Endometrial microvascular endothelial cells (primary cell): Measurements from ENCODE around the gene DDX10. TPM values are rescaled to one million over a fixed set of nuclear protein-coding genes. Genes with fewer than 3 reads are reported as not detected.

Source experiments
- in situ Hi-C: cut with HindIII; loops from 2 replicates; pipeline ENCODE4 v1.10.0; 2017; ENCODE audit warnings: low sequenced_read_pairs, low pct_unique_long_range_greater_than_20kb; ENCODE audit errors: inconsistent ontology term
- total RNA-seq: library from RNA; depleted of rRNA; stranded (reverse); fragments of >200 nt; gene quantifications from one replicate; pipeline ENCODE4 v1.2.3, GENCODE V29; 2015; ENCODE audit errors: inconsistent ontology term

The DDX10 gene
- total RNA-seq, 1 donor from 2014 or later: 56.9 TPM

DNA sequence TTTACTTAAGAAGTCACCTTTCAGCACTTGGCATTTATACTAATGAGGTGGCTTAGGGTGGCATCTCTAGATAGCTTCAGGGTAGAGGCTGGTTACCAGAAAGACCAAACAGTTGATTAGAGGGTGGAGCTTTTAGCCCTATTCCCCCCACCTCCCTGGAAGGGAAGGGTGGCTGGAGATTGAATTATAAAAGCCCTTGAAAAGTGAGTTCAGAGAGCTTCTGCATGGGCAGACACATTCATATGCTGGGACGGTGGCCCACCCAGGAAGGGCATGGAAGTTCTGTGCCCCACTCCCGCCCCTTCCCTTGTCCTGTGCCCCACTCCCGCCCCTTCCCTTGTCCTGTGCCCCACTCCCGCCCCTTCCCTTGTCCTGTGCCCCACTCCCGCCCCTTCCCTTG lies 244.2 kb downstream of the DDX10 start:
- in situ Hi-C loops: no loop called here

DNA sequence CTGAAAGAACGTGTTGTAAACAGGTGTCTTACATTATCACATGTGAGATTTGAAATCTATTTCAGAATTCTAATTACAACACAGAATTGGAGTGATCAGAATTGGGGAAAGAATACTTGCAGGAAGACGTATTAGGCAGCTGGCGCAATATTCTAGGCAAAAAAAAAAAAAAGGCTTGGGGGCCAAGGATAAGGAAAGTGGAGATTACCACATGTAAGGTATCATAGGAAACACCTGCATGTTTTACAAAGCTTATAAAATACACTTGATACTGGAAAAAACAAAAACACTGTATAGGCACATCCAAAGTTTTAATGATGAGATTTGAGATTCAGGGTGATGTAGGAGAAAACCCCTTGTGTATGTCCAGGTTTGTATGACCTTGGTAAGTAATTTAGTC lies 245.1 kb downstream of the DDX10 start:
- in situ Hi-C loops: no loop called here

DNA sequence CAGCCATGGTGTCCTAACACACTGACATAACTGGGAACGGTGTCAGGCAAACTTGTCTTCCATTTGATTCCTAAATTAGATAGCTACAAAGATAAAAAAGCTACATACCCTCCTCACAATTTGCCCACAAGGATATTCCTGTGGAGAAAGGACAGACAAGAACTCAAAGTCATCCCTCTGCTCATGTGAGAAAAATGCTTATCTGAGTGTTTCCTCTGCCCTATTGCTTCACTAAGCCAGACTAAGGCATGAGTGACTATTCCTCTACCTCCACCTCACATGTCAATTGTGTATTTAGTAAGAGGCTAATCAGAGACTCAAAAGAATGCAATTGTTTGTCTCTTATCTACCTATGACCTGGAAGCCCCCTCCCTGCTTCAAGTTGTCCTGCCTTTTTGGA lies 247.7 kb downstream of the DDX10 start:
- in situ Hi-C loops: no loop called here

DNA sequence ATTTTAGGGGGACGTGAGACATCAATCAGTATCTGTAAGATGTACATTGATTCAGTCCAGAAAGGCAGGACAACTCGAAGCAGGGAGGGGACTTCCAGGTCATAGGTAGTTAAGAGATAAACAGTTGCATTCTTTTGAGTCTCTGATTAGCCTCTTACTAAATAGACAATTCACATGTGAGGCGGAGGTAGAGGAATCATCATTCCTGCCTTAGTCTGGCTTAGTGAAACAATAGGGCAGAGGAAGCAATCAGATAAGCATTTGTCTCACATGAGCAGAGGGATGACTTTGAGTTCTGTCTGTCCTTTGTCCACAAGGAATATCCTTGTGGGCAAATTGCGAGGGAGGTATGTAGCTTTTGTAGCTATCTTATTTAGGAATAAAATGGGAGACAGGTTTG lies 248.3 kb downstream of the DDX10 start:
- in situ Hi-C loops: no loop called here

DNA sequence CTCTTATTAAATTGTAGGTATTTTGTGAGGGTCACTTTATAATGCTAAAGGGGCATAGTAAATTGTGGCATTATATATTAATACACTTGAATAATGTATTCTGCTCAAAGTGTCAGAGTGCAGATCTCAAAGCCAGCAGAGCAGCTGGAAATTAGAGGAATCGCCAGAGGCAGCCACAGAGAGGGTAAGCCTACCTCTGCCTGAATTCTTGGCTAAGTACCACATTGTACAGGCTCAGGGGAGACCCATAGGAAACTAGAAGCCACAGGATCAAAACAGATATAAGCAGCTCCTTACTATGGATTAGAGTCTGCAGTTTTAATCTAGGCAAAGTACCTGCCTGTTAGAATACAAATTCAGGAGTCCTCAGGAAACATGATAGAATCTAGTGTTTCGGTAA lies 249.3 kb downstream of the DDX10 start:
- in situ Hi-C loops: no loop called here

DNA sequence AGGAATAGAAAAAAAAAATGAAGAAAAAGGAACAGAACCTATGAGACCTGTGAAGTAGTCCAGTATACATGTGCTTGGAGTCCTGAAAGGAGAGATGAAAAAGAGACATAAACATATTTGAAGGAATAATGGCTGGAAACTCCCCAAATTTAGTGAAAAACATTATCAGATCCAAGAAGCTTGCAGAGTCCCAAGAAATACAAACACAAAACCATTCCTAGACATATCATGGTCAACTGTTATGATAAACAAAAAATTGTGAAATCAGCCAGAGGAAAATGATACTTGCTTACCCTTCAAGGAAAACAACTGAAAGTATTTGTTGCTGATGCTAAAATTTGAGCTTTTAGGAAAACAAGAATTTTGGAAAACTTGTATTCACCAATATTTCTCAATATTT lies 250.1 kb downstream of the DDX10 start:
- in situ Hi-C loops: no loop called here

DNA sequence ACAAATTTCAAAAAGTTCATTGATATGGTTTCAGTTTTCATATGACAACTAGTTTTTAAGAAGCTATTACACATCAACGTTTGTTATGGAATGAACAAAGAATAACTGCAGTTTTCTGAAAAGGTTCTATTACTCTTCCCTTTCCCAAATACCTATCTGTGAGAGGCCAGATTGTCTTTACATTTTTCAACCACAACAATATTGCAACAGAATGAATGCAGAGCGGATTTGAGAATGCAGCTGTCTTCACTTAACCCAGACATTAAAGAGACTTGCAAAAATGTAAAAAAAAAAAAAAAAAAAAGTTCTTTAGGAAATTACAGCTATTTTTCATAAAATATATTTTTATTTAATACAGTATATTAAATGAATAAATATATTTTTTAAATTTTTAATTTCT lies 250.8 kb downstream of the DDX10 start:
- in situ Hi-C loops: no loop called here

DNA sequence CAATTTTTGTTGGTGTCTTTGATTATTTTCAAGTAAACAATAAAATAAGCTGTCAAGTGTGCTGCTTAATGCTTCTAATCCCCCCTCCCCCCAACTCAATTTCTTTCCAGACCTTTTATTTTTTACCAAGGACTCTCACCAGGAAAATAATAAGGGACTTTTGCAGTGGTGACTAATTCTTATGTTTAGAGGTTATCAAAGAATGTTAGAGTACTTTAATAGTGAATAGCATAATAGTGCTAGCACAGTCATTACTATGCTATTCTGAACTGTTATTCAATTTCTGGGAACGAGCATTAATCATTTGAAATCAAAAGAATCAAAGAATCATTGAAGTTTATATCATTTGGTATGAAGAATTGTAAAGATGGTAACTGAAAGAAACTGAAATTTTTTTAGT lies 251.4 kb downstream of the DDX10 start:
- in situ Hi-C loops: no loop called here

DNA sequence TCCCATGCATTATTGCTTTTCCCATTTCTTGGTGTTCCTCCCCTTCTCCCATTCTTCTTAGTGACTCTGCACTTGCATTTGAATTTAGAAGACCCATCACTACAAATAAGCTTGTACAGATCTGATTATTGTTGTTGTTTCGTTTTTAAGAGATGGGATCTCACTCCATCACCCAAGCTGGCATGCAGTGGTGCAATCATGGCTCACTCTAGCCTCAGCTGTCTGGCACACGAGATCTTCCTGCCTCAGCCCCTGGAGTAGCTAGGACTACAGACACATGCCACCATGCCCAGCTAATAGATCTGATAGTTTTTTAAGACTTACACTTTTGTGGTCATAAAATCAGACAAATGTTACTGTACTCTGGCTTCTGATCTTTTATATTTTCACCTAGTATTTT lies 252.1 kb downstream of the DDX10 start:
- in situ Hi-C loops: no loop called here

DNA sequence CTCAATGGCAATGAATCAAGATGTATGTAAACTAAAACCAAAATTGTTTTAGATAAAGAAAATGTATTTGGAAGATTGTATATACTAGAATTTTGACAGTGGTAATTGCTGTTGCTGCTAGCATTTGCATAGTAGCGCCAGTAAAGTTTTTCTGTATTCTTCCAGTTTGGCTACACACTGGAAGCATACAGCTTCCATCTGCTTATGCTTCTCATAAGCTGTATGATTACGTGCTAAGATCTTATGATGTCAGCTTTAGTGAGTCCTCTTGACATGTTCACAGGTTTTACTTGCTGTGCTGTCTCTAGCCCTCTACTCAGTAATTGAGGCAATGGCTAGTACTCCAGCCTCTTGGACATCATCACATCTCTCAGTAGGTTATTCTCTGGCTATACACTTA lies 256.3 kb downstream of the DDX10 start:
- in situ Hi-C loops: no loop called here

DNA sequence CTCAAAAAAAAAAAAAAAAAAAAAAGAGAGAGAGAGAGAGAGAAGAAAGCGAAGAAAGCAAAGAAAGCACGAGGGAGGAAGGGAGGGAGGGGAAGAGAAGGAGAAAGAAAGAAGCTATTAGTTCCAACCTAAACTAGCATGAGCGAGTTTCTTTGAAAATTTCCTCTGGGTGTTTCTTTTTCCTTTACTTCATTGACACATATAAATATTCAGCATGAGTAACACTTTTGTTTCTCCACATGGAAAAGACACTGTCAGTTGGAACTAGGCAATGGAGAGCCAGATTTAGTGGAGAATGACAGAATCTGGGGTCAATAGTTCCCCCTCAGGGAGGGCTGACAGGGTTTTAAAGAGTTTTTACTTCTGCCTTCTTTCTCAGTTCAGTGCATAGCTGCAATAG lies 257.4 kb downstream of the DDX10 start:
- in situ Hi-C loops: no loop called here

DNA sequence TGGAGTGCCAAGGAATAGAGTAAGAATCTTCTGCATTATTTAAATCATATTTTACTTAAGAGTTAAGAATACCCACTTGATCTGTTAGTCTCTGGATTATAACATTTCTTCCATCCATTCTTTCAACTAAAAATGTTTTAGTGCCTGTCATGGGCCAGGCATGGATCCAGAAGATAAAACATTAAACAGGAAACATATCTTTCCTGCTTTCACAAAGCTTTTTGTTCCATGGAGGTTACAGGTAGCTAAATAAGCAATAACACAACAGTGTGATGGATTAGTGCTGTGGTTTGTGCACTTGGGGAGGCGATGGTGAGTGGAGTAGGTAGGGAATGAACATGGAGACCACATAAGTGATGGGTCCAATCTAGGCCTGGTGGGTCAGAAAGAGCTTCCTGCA lies 258.5 kb downstream of the DDX10 start:
- in situ Hi-C loops: no loop called here

DNA sequence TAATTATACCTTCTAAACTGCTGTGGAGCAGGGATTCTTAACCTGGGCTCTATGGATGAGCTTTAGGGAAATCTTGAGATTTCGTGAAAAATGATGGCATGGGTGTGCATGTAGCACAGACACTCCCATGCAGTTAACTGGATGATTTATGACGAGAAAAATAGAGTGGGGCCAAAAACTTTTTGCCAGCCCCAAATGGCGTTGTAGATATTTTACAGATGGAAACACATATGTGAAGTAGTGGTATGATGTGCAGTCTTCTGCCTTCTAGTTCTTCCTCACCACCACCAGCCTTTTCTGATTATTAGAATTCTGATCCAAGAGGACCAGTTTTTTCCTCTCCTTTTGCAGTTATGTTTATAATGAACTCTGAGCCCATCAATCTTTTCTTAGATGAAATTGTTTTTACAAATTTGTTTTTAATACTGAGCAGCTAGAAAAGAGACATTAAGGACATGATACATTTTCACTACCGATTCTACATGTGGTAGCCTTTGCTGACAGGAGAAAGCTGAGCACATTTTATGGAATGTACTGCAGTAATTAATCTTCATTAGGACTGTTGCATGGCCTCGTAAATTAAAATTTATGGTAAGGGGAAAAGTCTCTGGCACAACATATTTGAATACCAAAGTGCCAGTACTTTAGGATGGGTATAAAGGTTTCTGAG lies 261.4 kb downstream of the DDX10 start:
- in situ Hi-C loops: no loop called here

DNA sequence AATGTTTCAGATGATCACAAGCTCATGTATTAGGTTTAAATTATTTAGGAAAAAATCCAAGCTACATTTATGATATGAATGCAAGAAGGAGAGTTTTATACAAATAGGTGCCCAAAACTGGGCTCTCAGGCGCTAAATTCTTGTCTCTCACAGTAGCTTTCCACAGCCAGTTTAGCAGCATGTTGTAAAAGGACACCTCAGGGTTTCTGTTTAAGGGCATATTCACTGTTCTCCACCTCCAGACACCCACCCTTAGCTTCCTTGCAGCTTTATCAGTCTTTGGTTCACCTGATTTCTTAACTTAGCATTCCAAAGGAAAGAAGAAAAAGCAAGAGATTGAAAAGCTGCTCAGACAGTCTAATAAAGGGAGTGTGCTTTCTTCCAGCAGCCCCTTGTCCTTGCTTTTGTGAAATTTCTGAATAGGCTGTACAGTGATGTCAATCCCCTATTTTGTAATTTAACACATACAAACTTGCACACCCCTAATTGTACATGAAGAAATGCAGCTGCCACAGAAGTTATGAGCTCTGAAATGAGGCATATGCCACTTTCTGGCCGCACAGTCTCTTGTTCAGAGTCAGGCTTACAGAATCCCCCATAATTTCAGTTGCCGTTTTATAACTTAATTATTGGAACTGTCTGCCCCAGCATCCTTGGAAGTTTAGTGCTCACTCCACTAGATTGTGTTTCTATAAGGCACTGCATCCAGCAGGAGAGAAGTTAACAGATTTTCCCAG lies 262.1 kb downstream of the DDX10 start:
- in situ Hi-C loops: no loop called here

DNA sequence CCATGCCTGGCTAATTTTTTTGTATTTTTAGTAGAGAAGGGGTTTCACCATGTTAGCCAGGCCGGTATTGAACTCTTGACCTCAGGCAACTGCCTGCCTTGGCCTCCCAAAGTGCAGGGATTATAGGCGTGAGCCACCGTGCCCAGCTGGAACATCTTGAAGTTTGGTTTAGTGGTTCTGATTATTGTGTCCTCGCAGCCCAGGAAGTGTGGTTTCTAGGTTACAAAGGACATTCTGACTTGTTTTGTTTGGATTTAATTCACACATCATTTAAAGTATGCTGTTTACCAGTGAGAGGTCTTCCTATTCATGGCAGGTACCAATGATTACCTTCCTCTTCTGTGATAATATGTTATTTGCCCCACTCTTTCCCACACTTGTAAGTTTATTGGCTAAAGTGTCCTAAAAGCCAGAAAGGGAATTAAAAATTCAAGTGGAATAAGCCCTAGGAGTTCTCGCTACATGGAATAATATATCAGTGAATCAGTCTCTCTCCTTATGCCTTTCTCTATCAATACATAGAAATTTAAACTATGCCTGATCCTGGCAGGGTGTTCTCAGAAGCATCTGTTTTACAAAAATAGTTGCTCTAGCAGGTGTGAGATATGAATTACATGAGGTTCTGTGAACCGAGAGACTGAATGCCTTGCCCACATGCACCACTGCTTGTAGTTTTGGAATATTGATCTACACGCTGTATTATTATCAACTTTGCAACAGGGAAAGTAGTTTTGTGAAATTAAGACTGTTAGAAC lies 263.1 kb downstream of the DDX10 start:
- in situ Hi-C loops: no loop called here

DNA sequence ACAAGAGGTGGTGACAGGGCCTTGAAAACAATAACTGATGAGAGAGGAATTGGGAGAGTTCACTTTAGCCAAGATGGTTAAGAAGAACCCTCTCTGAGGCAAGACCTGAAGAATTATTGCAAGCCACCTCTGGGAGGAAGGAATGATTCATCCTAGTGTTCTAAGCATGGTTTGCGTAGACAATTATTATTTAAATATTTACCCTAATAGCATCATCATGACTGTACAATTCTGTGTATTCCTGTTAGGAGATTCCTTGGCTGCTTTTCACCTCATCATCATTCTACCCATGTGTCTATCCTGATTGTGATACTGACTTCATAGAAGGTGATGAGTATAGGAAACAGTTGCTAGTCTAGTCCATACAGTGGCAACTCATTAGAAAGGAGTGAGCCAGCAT lies 264.4 kb downstream of the DDX10 start:
- in situ Hi-C loops: no loop called here

DNA sequence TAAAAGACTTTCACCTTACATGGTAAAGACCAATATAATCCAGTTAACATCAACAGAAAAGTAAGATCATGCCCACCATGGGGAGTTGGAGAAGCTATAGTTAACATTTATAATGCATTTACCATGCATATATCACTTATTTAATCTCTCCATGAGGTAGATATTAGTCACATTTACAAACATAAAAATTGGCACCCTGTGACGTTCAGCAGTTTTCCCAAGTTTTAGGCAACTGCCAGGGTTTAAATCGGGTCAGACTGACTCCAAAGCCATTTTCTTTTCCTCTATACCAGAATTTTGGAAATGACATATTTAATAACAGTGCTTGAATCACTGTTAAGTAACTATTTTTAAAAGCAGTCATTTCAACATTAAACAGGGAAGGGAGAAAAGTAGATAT lies 266.3 kb downstream of the DDX10 start:
- in situ Hi-C loops: no loop called here

DNA sequence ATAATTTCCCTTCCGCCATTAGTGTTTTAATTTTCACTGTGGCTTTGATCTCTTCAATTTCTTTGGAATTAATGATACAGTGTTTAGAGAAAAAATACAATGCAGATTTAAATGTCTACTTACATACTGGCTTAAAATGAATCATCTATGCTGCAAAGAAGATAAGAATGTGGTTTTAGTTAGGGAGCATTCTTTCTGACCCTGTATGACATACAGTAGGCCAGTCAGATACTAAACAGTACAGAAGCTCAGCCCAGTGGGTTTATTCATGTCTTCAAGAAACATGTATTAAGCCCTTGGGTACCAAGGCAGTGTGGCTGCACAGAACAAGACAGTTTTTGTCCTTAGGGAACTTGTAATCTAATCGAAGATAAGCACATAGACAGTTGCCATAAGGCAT lies 268.8 kb downstream of the DDX10 start:
- in situ Hi-C loops: no loop called here

DNA sequence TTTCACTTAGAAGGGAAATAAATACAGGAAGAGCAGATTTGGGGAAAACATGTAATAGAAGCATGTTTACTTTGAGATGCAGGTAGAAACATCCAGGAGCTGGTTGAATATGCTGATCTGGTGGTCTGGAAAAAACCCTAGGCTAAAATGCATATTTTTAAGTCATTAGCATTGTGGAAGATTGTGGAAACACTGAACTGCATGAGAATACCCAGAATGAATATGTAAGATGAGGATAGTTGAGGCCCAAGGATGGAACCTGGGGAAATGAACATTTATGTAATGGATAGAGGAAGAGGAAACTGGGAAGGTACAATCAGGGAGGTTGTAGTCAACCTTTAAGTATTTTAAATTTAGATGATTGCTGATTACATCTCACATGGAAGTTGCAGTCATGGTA lies 269.4 kb downstream of the DDX10 start:
- in situ Hi-C loops: no loop called here

DNA sequence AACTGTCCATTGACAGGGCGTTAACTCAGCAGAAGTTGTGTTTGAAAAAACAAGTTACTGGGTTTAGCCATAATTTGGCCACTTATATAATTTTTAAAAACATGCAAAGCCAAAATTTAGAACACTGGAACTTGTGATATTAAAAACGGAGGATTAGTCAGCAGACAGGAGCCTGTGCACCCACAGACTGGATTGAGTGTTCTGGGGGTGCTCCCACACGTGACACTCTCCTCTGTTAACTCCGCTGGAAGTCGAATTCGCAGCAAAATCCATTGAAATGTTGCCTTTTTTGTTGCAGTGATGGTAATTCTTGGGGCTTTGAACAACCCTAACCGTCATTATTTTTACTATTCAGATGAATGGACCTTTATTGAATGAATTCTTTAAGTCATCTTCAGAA lies 269.8 kb downstream of the DDX10 start:
- in situ Hi-C loops: no loop called here
